Memory B cell (primary cell): ENCODE measurements around the gene TRPC1.

Source experiments
- ATAC-seq: fragments of 150-1000 bp; cut with Tn5 transposase; 2 replicates; pipeline ENCODE4 v1.10.0; 2021; ENCODE audit warnings: low read depth, mild to moderate bottlenecking, moderate library complexity
- DNase-seq, 2 donors: peaks; one replicate each; pipeline ENCODE4 v3.0.0; 2022; ENCODE audit warnings: low spot score in 2 of 2
- H3K27ac Mint-ChIP-seq: one replicate; pipeline ENCODE4 v1.8.0; 2022; ENCODE audit warnings: mild to moderate bottlenecking, moderate library complexity, mixed read lengths
- H3K27me3 Mint-ChIP-seq: one replicate; pipeline ENCODE4 v1.8.0; 2022; ENCODE audit warnings: mixed read lengths
- H3K36me3 Mint-ChIP-seq: one replicate; pipeline ENCODE4 v1.8.0; 2022; ENCODE audit warnings: mild to moderate bottlenecking, mixed read lengths
- H3K4me1 Mint-ChIP-seq: one replicate; pipeline ENCODE4 v1.8.0; 2022; ENCODE audit warnings: mixed read lengths
- H3K4me3 Mint-ChIP-seq: one replicate; pipeline ENCODE4 v1.8.0; 2022; ENCODE audit warnings: mild to moderate bottlenecking, moderate library complexity, mixed read lengths
- H3K9me3 Mint-ChIP-seq: one replicate; pipeline ENCODE4 v1.8.0; 2022; ENCODE audit warnings: mixed read lengths

The TRPC1 gene

GRCh38 chr3:142784228-142784627, 60.4 kb downstream of the TRPC1 start:
- ATAC-seq (no peak), DNase-seq (no peak)
- Mint-ChIP-seq H3K4me1 (no peaks in the 10 kb centered on the region), H3K4me3 (no peak overlapping the region), H3K36me3 (no peaks in the 10 kb centered on the region), H3K27ac (no peak overlapping the region), H3K27me3 (peaks cover 2% of the 10 kb centered on the region), H3K9me3 (peaks cover 1% of the 10 kb centered on the region)

- ATAC-seq (no peak), DNase-seq (no peak)
- peaks cover 1% of the 10 kb centered on the region for H3K9me3 Mint-ChIP-seq
- H3K4me1 Mint-ChIP-seq = no peaks in the 10 kb centered on the region
- no peak overlapping the region for H3K4me3 Mint-ChIP-seq
- H3K27me3 Mint-ChIP-seq = peaks cover 3% of the 10 kb centered on the region
- H3K27ac Mint-ChIP-seq = no peak overlapping the region
- H3K36me3 Mint-ChIP-seq = no peaks in the 10 kb centered on the region
These were observed 62.2 kb downstream of the TRPC1 start for GRCh38 chr3:142785996-142786395.

- H3K9me3 Mint-ChIP-seq = peaks cover under 1% of the 10 kb centered on the region
- no peak overlapping the region for H3K27ac Mint-ChIP-seq
- no peaks in the 10 kb centered on the region for H3K36me3 Mint-ChIP-seq
- no peaks in the 10 kb centered on the region for H3K4me1 Mint-ChIP-seq
- ATAC-seq (no peak), DNase-seq (no peak)
- no peak overlapping the region for H3K4me3 Mint-ChIP-seq
- peaks cover 3% of the 10 kb centered on the region for H3K27me3 Mint-ChIP-seq
These were observed 63.9 kb downstream of the TRPC1 start for GRCh38 chr3:142787719-142788118.

GRCh38 chr3:142794508-142794907, 70.7 kb downstream of the TRPC1 start:
- Mint-ChIP-seq H3K27me3 (peaks cover 2% of the 10 kb centered on the region), H3K36me3 (no peaks in the 10 kb centered on the region), H3K4me3 (no peak overlapping the region), H3K9me3 (no peaks in the 10 kb centered on the region), H3K4me1 (no peaks in the 10 kb centered on the region), H3K27ac (no peak overlapping the region)
- DNase-seq = no peak
- ATAC-seq = no peak

GRCh38 chr3:142795332-142795731, 71.5 kb downstream of the TRPC1 start:
- Mint-ChIP-seq H3K27ac (no peak overlapping the region), H3K4me3 (no peak overlapping the region), H3K36me3 (no peaks in the 10 kb centered on the region), H3K27me3 (no peaks in the 10 kb centered on the region), H3K9me3 (no peaks in the 10 kb centered on the region), H3K4me1 (no peaks in the 10 kb centered on the region)
- no peak for ATAC-seq
- DNase-seq = no peak

GRCh38 chr3:142796823-142797222, 73.0 kb downstream of the TRPC1 start:
- Mint-ChIP-seq H3K27ac (no peak overlapping the region), H3K36me3 (no peaks in the 10 kb centered on the region), H3K9me3 (no peaks in the 10 kb centered on the region), H3K4me3 (no peak overlapping the region), H3K4me1 (no peaks in the 10 kb centered on the region), H3K27me3 (no peaks in the 10 kb centered on the region)
- DNase-seq (no peak), ATAC-seq (no peak)

- Mint-ChIP-seq H3K4me3 (no peak overlapping the region), H3K9me3 (no peaks in the 10 kb centered on the region), H3K36me3 (no peaks in the 10 kb centered on the region), H3K27me3 (no peaks in the 10 kb centered on the region), H3K27ac (no peak overlapping the region), H3K4me1 (no peaks in the 10 kb centered on the region)
- DNase-seq (no peak), ATAC-seq (no peak)
These were observed 77.9 kb downstream of the TRPC1 start for GRCh38 chr3:142801746-142802145.

- no peak for ATAC-seq
- H3K4me1 Mint-ChIP-seq = no peaks in the 10 kb centered on the region
- no peaks in the 10 kb centered on the region for H3K9me3 Mint-ChIP-seq
- no peaks in the 10 kb centered on the region for H3K36me3 Mint-ChIP-seq
- no peak overlapping the region for H3K27ac Mint-ChIP-seq
- no peak for DNase-seq
- H3K27me3 Mint-ChIP-seq = no peaks in the 10 kb centered on the region
- no peak overlapping the region for H3K4me3 Mint-ChIP-seq
These were observed 79.1 kb downstream of the TRPC1 start for GRCh38 chr3:142802891-142803290.

- Mint-ChIP-seq H3K9me3 (no peaks in the 10 kb centered on the region), H3K27ac (no peak overlapping the region), H3K4me1 (no peaks in the 10 kb centered on the region), H3K27me3 (peaks cover 4% of the 10 kb centered on the region), H3K36me3 (no peaks in the 10 kb centered on the region), H3K4me3 (no peak overlapping the region)
- DNase-seq = no peak
- ATAC-seq = no peak
These were observed 84.5 kb downstream of the TRPC1 start for GRCh38 chr3:142808103-142808917.

GRCh38 chr3:142809259-142809658, 85.4 kb downstream of the TRPC1 start:
- Mint-ChIP-seq H3K27me3 (peaks cover 4% of the 10 kb centered on the region), H3K4me1 (no peaks in the 10 kb centered on the region), H3K27ac (no peak overlapping the region), H3K9me3 (no peaks in the 10 kb centered on the region), H3K36me3 (no peaks in the 10 kb centered on the region), H3K4me3 (no peak overlapping the region)
- ATAC-seq = no peak
- DNase-seq = no peak

- no peak for DNase-seq
- ATAC-seq = no peak
- Mint-ChIP-seq H3K9me3 (no peaks in the 10 kb centered on the region), H3K4me1 (no peaks in the 10 kb centered on the region), H3K36me3 (no peaks in the 10 kb centered on the region), H3K27me3 (peaks cover 2% of the 10 kb centered on the region), H3K4me3 (no peak overlapping the region), H3K27ac (no peak overlapping the region)
These were observed 92.0 kb downstream of the TRPC1 start for GRCh38 chr3:142815803-142816202.

- Mint-ChIP-seq H3K27me3 (peaks cover 2% of the 10 kb centered on the region), H3K4me3 (no peak overlapping the region), H3K4me1 (no peaks in the 10 kb centered on the region), H3K36me3 (no peaks in the 10 kb centered on the region), H3K9me3 (no peaks in the 10 kb centered on the region), H3K27ac (no peak overlapping the region)
- no peak for DNase-seq
- ATAC-seq = no peak
These were observed 93.5 kb downstream of the TRPC1 start for GRCh38 chr3:142817356-142817755.

GRCh38 chr3:142817897-142818296, 94.1 kb downstream of the TRPC1 start:
- H3K9me3 Mint-ChIP-seq = no peaks in the 10 kb centered on the region
- DNase-seq (no peak), ATAC-seq (no peak)
- H3K4me1 Mint-ChIP-seq = no peaks in the 10 kb centered on the region
- no peak overlapping the region for H3K4me3 Mint-ChIP-seq
- H3K27ac Mint-ChIP-seq = no peak overlapping the region
- peaks cover 2% of the 10 kb centered on the region for H3K27me3 Mint-ChIP-seq
- H3K36me3 Mint-ChIP-seq = no peaks in the 10 kb centered on the region

GRCh38 chr3:142818651-142819050, 94.8 kb downstream of the TRPC1 start:
- Mint-ChIP-seq H3K9me3 (no peaks in the 10 kb centered on the region), H3K4me1 (no peaks in the 10 kb centered on the region), H3K27ac (no peak overlapping the region), H3K4me3 (no peak overlapping the region), H3K36me3 (no peaks in the 10 kb centered on the region), H3K27me3 (peaks cover 2% of the 10 kb centered on the region)
- ATAC-seq = no peak
- DNase-seq = no peak

- no peaks in the 10 kb centered on the region for H3K4me1 Mint-ChIP-seq
- no peak overlapping the region for H3K27ac Mint-ChIP-seq
- H3K4me3 Mint-ChIP-seq = no peak overlapping the region
- ATAC-seq = no peak
- H3K27me3 Mint-ChIP-seq = peaks cover 2% of the 10 kb centered on the region
- no peaks in the 10 kb centered on the region for H3K9me3 Mint-ChIP-seq
- no peaks in the 10 kb centered on the region for H3K36me3 Mint-ChIP-seq
- no peak for DNase-seq
These were observed 95.3 kb downstream of the TRPC1 start for GRCh38 chr3:142819179-142819578.
